ENCODE data around the gene DNAJC22.

- no peak for TF ChIP-seq EP300 (IDR thresholded peaks at IDR 0.05)
- TF ChIP-seq CTCF (IDR thresholded peaks at IDR 0.05): no peak
- TF ChIP-seq POLR2A (IDR thresholded peaks at IDR 0.05; ENCODE audit: low read depth): no peak
- no peak for TF ChIP-seq POLR2AphosphoS5 (IDR thresholded peaks at IDR 0.05)
Measured at GRCh38 chr12:49341777-49342065, 5.0 kb upstream of the DNAJC22 start.
